Neural crest cell (in vitro differentiated cells): ENCODE results near the gene SULT6B1. TPM values are rescaled to one million over a fixed set of nuclear protein-coding genes. Genes with fewer than 3 reads are reported as not detected.

ENCODE experiments used
- DNase-seq: peaks from one replicate; pipeline ENCODE4 v3.0.0; 2021; ENCODE audit warnings: low read depth, mixed read lengths, low spot score
- H3K27ac Mint-ChIP-seq: one replicate; pipeline ENCODE4 v1.8.0; 2021; ENCODE audit warnings: mild to moderate bottlenecking, mixed read lengths; ENCODE audit not compliant: unreplicated experiment
- H3K27me3 Mint-ChIP-seq: 2 replicates; pipeline ENCODE4 v1.8.0; 2021; ENCODE audit warnings: low read depth, mild to moderate bottlenecking, mixed read lengths
- H3K36me3 Mint-ChIP-seq: 2 replicates; pipeline ENCODE4 v1.8.0; 2021; ENCODE audit warnings: low read depth, mild to moderate bottlenecking, mixed read lengths
- H3K4me1 Mint-ChIP-seq: 2 replicates; pipeline ENCODE4 v1.8.0; 2021; ENCODE audit warnings: mixed read lengths
- H3K4me3 Mint-ChIP-seq: one replicate; pipeline ENCODE4 v1.8.0; 2021; ENCODE audit warnings: mild to moderate bottlenecking, mixed read lengths
- H3K9me3 Mint-ChIP-seq: 2 replicates; pipeline ENCODE4 v1.8.0; 2021; ENCODE audit warnings: mixed read lengths
- total RNA-seq: library from RNA; stranded (reverse); gene quantifications from 2 replicates; pipeline ENCODE4 v1.2.1, GENCODE V29; 2021
- TF ChIP-seq, protein P1 (sequence below): fragments of 200-600 bp; sonication (generic); conservative IDR thresholded peaks from 2 replicates; pipeline ENCODE4 v1.5.0; 2021; ENCODE audit warnings: antibody characterized with exemption, mild to moderate bottlenecking

SULT6B1 gene
- total RNA-seq, 1 donor from 2014 or later, result not detected

DNA sequence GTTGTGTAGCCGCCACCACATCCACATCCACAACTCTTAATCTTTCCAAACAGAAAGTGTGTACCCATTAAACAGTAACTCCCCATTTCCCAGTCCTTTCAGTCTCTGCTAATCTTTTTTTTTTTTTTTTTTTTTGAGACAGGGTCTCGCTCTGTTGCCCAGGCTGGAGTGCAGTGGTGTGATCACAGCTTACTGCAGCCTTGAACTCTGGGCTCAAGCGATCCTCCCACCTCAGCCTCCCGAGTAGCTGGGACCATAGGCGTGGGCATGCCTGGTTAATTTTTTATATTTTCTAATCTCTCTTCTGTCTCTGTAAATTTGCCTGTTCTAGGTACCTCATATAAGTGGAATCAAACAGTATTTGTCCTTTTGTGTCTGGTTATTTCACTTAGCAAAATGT is 35.2 kb downstream of the SULT6B1 start:
- Mint-ChIP-seq H3K27me3 (no peaks in the 10 kb centered on the region), H3K36me3 (peaks cover 25% of the 10 kb centered on the region), H3K4me1 (peaks cover 27% of the 10 kb centered on the region), H3K9me3 (peaks cover 7% of the 10 kb centered on the region), H3K27ac (no peak overlapping the region), H3K4me3 (no peak overlapping the region)
- TF ChIP-seq, protein P1, sequence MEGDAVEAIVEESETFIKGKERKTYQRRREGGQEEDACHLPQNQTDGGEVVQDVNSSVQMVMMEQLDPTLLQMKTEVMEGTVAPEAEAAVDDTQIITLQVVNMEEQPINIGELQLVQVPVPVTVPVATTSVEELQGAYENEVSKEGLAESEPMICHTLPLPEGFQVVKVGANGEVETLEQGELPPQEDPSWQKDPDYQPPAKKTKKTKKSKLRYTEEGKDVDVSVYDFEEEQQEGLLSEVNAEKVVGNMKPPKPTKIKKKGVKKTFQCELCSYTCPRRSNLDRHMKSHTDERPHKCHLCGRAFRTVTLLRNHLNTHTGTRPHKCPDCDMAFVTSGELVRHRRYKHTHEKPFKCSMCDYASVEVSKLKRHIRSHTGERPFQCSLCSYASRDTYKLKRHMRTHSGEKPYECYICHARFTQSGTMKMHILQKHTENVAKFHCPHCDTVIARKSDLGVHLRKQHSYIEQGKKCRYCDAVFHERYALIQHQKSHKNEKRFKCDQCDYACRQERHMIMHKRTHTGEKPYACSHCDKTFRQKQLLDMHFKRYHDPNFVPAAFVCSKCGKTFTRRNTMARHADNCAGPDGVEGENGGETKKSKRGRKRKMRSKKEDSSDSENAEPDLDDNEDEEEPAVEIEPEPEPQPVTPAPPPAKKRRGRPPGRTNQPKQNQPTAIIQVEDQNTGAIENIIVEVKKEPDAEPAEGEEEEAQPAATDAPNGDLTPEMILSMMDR, result no peak
- DNase-seq, result no peak

DNA sequence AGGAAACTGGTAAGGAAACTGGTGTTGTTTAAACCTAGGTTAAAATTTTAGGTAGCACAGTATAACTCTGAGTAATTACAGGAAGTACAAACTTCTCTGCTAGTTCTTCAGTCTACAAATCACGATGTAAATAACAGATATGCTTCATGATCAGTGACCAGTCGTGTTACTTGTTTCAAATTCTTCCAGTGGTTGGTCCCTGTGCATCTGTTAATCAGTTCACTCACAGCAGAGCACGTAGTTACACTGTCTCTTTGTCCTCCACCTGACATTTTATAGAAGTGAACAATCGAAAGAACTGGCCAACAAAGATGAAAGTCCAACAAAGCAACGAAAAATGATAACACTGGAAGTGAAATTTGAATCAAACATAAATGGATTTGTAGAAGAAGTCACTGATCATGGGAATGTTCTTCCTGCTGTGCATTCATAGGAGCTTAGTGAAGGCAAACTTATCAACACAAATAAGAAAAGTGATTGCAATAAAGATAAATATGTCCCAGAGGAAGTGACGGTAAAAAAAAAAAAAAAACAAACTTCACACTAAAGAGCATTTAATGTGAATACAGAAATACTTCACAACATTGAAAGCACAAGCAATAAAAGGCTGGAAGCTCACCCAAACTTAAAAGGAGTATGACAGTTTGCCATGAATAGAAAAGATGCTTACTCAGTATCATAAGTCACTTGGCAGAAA is 38.7 kb downstream of the SULT6B1 start:
- TF ChIP-seq, protein P1, result no peak
- no peak for DNase-seq
- peaks cover 23% of the 10 kb centered on the region for H3K36me3 Mint-ChIP-seq
- no peak overlapping the region for H3K27ac Mint-ChIP-seq
- no peaks in the 10 kb centered on the region for H3K27me3 Mint-ChIP-seq
- peaks cover 7% of the 10 kb centered on the region for H3K9me3 Mint-ChIP-seq
- H3K4me1 Mint-ChIP-seq, result peaks cover 6% of the 10 kb centered on the region
- H3K4me3 Mint-ChIP-seq, result no peak overlapping the region

DNA sequence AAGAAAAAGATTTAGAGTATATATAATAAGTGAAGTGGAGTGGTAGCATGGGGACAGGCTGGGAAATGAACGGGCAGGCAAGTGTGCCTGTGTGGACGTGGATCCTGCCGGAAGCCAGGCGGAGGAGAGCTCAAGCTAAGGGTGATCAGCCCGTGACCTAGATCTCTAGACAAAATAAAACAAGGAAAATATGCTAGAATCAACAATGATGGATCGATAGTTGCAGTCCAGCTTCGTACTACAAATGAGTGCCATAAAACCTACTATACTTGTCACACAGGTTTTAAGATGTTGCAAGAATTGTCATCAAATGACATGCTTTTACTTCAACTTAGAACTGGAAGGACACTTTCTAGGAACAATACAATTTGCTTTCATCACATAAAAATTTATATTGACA is 40.1 kb downstream of the SULT6B1 start:
- Mint-ChIP-seq H3K36me3 (peaks cover 17% of the 10 kb centered on the region), H3K9me3 (peaks cover 7% of the 10 kb centered on the region), H3K27ac (no peak overlapping the region), H3K4me1 (peaks cover 5% of the 10 kb centered on the region), H3K4me3 (no peak overlapping the region), H3K27me3 (no peaks in the 10 kb centered on the region)
- TF ChIP-seq, protein P1, result no peak
- DNase-seq, result no peak

DNA sequence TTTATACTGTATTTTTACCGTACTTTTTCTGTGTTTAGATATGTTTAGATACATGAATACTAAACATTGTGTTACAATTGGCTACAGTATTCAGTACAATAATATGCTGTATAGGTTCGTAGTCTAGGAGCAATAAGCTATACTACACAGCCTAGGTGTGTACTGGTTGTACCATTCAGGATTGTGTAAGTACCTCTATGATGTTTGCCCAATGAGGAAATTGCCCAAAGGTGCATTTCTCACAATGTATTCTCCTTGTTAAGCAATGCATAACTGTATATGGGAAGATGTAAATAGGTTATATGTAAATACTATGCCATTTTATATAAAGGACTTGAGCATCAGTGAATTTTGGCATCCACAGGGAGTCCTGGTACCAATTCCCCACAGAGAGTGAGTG is 42.4 kb downstream of the SULT6B1 start:
- Mint-ChIP-seq H3K36me3 (peaks cover 11% of the 10 kb centered on the region), H3K4me3 (no peak overlapping the region), H3K27ac (no peak overlapping the region), H3K9me3 (no peaks in the 10 kb centered on the region), H3K4me1 (no peaks in the 10 kb centered on the region), H3K27me3 (no peaks in the 10 kb centered on the region)
- DNase-seq, result no peak
- TF ChIP-seq, protein P1, result no peak

DNA sequence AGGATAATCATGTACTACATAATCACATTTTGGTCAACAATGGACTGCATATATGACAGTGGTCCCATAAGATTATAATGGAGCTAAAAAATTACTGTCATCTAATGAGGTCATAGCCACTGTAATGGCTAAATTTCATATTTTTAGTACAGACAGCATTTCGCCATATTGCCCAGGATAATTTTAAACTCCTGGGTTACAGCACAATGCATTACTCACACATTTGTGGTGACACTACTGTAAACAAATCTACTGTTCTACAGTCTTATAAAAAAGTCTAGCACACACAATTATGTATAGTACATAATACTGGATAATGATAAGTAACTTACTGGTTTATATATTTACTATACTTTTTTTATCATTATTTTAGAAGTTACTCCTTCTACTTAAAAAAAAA is 44.5 kb downstream of the SULT6B1 start:
- H3K36me3 Mint-ChIP-seq, result peaks cover 11% of the 10 kb centered on the region
- no peak for DNase-seq
- TF ChIP-seq, protein P1, result no peak
- H3K27ac Mint-ChIP-seq, result no peak overlapping the region
- no peaks in the 10 kb centered on the region for H3K9me3 Mint-ChIP-seq
- H3K4me1 Mint-ChIP-seq, result no peaks in the 10 kb centered on the region
- H3K4me3 Mint-ChIP-seq, result no peak overlapping the region
- no peaks in the 10 kb centered on the region for H3K27me3 Mint-ChIP-seq
